H1 (cell line): ENCODE data around the gene SLC12A7. TPM values are rescaled to one million over a fixed set of nuclear protein-coding genes. Genes with fewer than 3 reads are reported as not detected.

Source experiments
- HDAC6 ChIP-seq: IDR thresholded peaks from one replicate; pipeline ENCODE4 v1.7.1; 2012; ENCODE audit warnings: low read depth, mild to moderate bottlenecking, inconsistent platforms, low read length, moderate library complexity
- polyA plus RNA-seq, 7 experiments: library from polyadenylated mRNA; depleted of rRNA in 3 of 7; stranded (reverse) in 5 of 7; unstranded in 2 of 7; fragments of >200 nt in 5 of 7; fragments of 200-250 nt in 2 of 7; gene quantifications; 1 replicate in 5 of 7; 2 replicates in 1 of 7; 4 replicates in 1 of 7; pipeline versions ENCODE4 v1.2.1 to v1.2.3, GENCODE V29; 2011 to 2013; ENCODE audit warnings: missing spikeins in 2 of 7, mixed read lengths in 2 of 7
- total RNA-seq: library from RNA; stranded (reverse); fragmentation: NEBNext Ultra II Directional; extraction: Animal tissue kit (Norgen Biotek cat#: 25700); gene quantifications from 2 replicates; pipeline ENCODE4 v1.2.1, GENCODE V29; 2021
- TF ChIP-seq, protein P1 (sequence below): IDR thresholded peaks from 2 replicates; pipeline ENCODE4 v1.6.1; 2011; ENCODE audit warnings: low read depth, mild to moderate bottlenecking, low read length; ENCODE audit not compliant: insufficient read depth

Gene SLC12A7
- total and polyA plus RNA-seq, 2 of the 8 experiments (the other 6 are each of a cell fraction or from before 2014, with no cell fraction given): 23.5 to 39.7 TPM

DNA sequence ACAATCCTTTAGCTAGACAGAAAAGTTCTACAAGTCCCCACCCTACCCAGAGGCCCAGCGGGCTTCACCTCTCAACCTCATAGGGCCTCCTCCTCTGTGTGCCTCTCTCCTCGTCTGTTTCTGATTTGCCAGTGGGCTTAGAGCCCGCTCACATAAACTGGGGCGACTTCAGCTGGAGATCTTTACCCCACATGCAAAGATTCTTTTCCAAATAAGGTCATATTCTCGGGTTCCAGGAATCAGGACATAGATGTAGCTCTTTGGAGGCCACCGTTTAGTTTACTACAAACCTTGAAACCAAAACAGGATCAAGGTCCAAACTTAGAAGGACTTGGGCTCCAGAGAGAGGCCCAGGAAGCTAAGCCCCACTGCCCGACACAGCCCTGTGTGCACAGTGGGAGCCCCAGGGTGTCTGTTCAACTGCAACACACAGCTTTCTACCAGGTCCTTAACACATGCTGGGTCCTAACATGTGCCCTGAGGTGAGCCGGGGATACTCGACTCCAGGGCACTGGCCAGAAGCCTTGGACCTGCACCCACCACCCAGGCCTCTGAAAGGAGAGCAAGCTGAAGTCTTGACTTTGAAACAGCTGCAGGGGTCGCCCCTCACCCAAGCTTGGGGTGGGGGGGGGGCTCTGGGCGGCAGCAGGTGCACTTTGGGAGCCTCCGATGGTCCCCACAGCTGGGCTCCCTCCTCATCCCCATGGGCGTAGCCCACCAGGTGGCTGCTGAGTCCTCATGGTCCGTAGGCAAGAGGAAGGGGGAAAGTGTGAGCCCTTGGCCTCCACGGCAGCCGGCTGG, 26.8 kb upstream of the SLC12A7 start (continued):
- TF ChIP-seq, protein P1, sequence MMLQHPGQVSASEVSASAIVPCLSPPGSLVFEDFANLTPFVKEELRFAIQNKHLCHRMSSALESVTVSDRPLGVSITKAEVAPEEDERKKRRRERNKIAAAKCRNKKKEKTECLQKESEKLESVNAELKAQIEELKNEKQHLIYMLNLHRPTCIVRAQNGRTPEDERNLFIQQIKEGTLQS: no peak
- TF ChIP-seq HDAC6: no peak
